Tibial nerve (tissue), 3 donors: ENCODE measurements around the gene FBN1.

Experiments used
- CTCF ChIP-seq, 5 experiments: fragments of 200-600 bp in 3 of 5; fragments of 450-650 bp in 2 of 5; sonication (generic) in 3 of 5; IDR thresholded peaks; one replicate each; pipeline ENCODE4 v1.5.1; 2016 to 2019; ENCODE audit warnings: antibody characterized with exemption in 5 of 5, mild to moderate bottlenecking in 3 of 5, moderate library complexity in 2 of 5
- POLR2A ChIP-seq, 2 donors: fragments of 450-650 bp; IDR thresholded peaks; one replicate each; pipeline ENCODE4 v1.6.1; 2017; ENCODE audit warnings: antibody characterized with exemption in 2 of 2, mild to moderate bottlenecking in 2 of 2, moderate library complexity in 2 of 2

- TF ChIP-seq CTCF (IDR thresholded peaks at IDR 0.05) (no peak), POLR2A (IDR thresholded peaks at IDR 0.05) (no peak)
These were observed 16.7 kb downstream of the FBN1 start for GRCh38 chr15:48628832-48629231.
